ENCODE data around the gene ZNF385B.

DNA sequence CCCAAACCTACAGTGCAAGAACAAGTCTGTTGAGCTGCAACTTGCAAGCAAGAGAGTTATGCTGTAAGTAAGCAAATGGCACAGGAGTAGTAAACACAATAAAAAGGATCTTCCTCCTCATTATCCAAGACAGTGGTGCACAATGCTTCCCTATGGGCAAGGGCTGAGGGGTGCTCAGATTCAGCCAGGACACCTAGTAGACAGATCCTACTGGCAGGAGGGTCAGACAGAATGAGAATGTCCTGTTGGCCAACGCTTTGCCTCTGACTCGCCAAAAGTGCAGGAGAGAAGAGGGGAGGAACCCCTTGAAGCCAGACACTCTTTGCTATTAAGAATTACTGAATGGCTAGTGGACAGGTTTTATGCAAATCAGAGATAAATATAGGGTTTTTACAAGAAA lies 316.4 kb downstream of the ZNF385B start:
- TF ChIP-seq, protein P1, sequence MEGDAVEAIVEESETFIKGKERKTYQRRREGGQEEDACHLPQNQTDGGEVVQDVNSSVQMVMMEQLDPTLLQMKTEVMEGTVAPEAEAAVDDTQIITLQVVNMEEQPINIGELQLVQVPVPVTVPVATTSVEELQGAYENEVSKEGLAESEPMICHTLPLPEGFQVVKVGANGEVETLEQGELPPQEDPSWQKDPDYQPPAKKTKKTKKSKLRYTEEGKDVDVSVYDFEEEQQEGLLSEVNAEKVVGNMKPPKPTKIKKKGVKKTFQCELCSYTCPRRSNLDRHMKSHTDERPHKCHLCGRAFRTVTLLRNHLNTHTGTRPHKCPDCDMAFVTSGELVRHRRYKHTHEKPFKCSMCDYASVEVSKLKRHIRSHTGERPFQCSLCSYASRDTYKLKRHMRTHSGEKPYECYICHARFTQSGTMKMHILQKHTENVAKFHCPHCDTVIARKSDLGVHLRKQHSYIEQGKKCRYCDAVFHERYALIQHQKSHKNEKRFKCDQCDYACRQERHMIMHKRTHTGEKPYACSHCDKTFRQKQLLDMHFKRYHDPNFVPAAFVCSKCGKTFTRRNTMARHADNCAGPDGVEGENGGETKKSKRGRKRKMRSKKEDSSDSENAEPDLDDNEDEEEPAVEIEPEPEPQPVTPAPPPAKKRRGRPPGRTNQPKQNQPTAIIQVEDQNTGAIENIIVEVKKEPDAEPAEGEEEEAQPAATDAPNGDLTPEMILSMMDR (IDR thresholded peaks at IDR 0.05): no peak
- no peak for TF ChIP-seq POLR2A (IDR thresholded peaks at IDR 0.05)

Measured in heart left ventricle (tissue), 13 donors.